ENCODE results near the gene TMCO2.

Gene TMCO2

GRCh38 chr1:40244138-40244744 is 3.5 kb upstream of the TMCO2 start:
- Histone ChIP-seq H3K36me3 (replicated peaks) (peaks cover 8% of the 10 kb centered on the region; the same call in 1 of the 2 replicates), H3K4me1 (no peaks in the 10 kb centered on the region; the same call in 1 of the 2 replicates), H3K9me3 (no peaks in the 10 kb centered on the region), H3K27me3 (ENCODE audit: low read depth) (no peaks in the 10 kb centered on the region), H3K4me3 (no peak overlapping the region)
- in situ Hi-C loops (cut with MboI; ENCODE audit: low sequenced_read_pairs) = no loop called here
- no peak for DNase-seq (ENCODE audit: low spot score in 2 of 2)

GRCh38 chr1:40245686-40246085 is 2.1 kb upstream of the TMCO2 start:
- H3K9me3 ChIP-seq = no peaks in the 10 kb centered on the region
- H3K4me3 ChIP-seq = no peak overlapping the region
- H3K36me3 ChIP-seq (replicated peaks) = no peaks in the 10 kb centered on the region
- no peak for DNase-seq (ENCODE audit: low spot score in 2 of 2)
- H3K4me1 ChIP-seq = no peaks in the 10 kb centered on the region; the same call in 1 of the 2 replicates
- no peaks in the 10 kb centered on the region for H3K27me3 ChIP-seq (ENCODE audit: low read depth)
- in situ Hi-C loops (cut with MboI; ENCODE audit: low sequenced_read_pairs) = no loop called here

GRCh38 chr1:40248412-40248811 is 675 bp downstream of the TMCO2 start:
- Histone ChIP-seq H3K4me1 (no peaks in the 10 kb centered on the region; the same call in 1 of the 2 replicates), H3K27me3 (ENCODE audit: low read depth) (no peaks in the 10 kb centered on the region), H3K4me3 (no peak overlapping the region), H3K36me3 (replicated peaks) (no peaks in the 10 kb centered on the region), H3K9me3 (no peaks in the 10 kb centered on the region)
- DNase-seq (ENCODE audit: low spot score in 2 of 2) = no peak
- in situ Hi-C loops (cut with MboI; ENCODE audit: low sequenced_read_pairs) = no loop called here

GRCh38 chr1:40251456-40251855 is 3.7 kb downstream of the TMCO2 start:
- H3K4me1 ChIP-seq = peaks cover 5% of the 10 kb centered on the region
- no peak overlapping the region for H3K4me3 ChIP-seq
- no peaks in the 10 kb centered on the region for H3K36me3 ChIP-seq (replicated peaks)
- no peaks in the 10 kb centered on the region for H3K27me3 ChIP-seq (ENCODE audit: low read depth)
- in situ Hi-C loops (cut with MboI; ENCODE audit: low sequenced_read_pairs) = no loop called here
- DNase-seq (ENCODE audit: low spot score in 2 of 2) = no peak
- no peaks in the 10 kb centered on the region for H3K9me3 ChIP-seq

GRCh38 chr1:40252601-40253000 is 4.9 kb downstream of the TMCO2 start:
- no peak for DNase-seq (ENCODE audit: low spot score in 2 of 2)
- in situ Hi-C loops (cut with MboI; ENCODE audit: low sequenced_read_pairs) = no loop called here
- H3K4me3 ChIP-seq = no peak overlapping the region

GRCh38 chr1:40255231-40255630 is 7.5 kb downstream of the TMCO2 start:
- DNase-seq (ENCODE audit: low spot score in 2 of 2) = no peak
- in situ Hi-C loops (cut with MboI; ENCODE audit: low sequenced_read_pairs) = no loop called here
- Histone ChIP-seq H3K9me3 (no peaks in the 10 kb centered on the region), H3K4me3 (no peak overlapping the region), H3K27me3 (ENCODE audit: low read depth) (no peaks in the 10 kb centered on the region), H3K36me3 (replicated peaks) (peaks cover 10% of the 10 kb centered on the region), H3K4me1 (peaks cover 11% of the 10 kb centered on the region)

More at GRCh38 chr1:40252601-40253000, 4.9 kb downstream of the TMCO2 start:
- no peaks in the 10 kb centered on the region for H3K36me3 ChIP-seq (replicated peaks)
- H3K9me3 ChIP-seq = no peaks in the 10 kb centered on the region
- H3K4me1 ChIP-seq = peaks cover 9% of the 10 kb centered on the region
- no peaks in the 10 kb centered on the region for H3K27me3 ChIP-seq (ENCODE audit: low read depth)

- in situ Hi-C loops (cut with MboI; ENCODE audit: low sequenced_read_pairs) = no loop called here
- Histone ChIP-seq H3K36me3 (replicated peaks) (peaks cover 23% of the 10 kb centered on the region), H3K27me3 (ENCODE audit: low read depth) (no peaks in the 10 kb centered on the region), H3K4me3 (peak overlapping the region; percentile 85), H3K9me3 (no peaks in the 10 kb centered on the region), H3K4me1 (peaks cover 19% of the 10 kb centered on the region)
- no peak for DNase-seq (ENCODE audit: low spot score in 2 of 2)
These were observed 8.8 kb downstream of the TMCO2 start for GRCh38 chr1:40256401-40257084.

- H3K36me3 ChIP-seq (replicated peaks) = peaks cover 31% of the 10 kb centered on the region
- peak in 1 of 2 experiments; percentile 7 for DNase-seq (ENCODE audit: low spot score in 2 of 2)
These were observed 9.6 kb downstream of the TMCO2 start for GRCh38 chr1:40257313-40257687.

GRCh38 chr1:40257688-40258444 is 10.1 kb downstream of the TMCO2 start, which contains the start of gene ZMPSTE24:
TSS of gene ZMPSTE24 (plus strand) at chr1:40258236. CDS start at chr1:40258272, 36 bp downstream.
- in situ Hi-C loops (cut with MboI; ENCODE audit: low sequenced_read_pairs) = no loop called here

More at GRCh38 chr1:40257313-40257687, 9.6 kb downstream of the TMCO2 start:
- in situ Hi-C loops (cut with MboI; ENCODE audit: low sequenced_read_pairs) = no loop called here
- Histone ChIP-seq H3K27me3 (ENCODE audit: low read depth) (no peaks in the 10 kb centered on the region), H3K4me3 (peak overlapping the region; percentile 85), H3K4me1 (peaks cover 19% of the 10 kb centered on the region), H3K9me3 (no peaks in the 10 kb centered on the region)

GRCh38 chr1:40258445-40258769 is 10.7 kb downstream of the TMCO2 start:
- Histone ChIP-seq H3K27me3 (ENCODE audit: low read depth) (no peaks in the 10 kb centered on the region), H3K4me3 (peak overlapping the region; percentile 85), H3K9me3 (no peaks in the 10 kb centered on the region), H3K4me1 (peaks cover 19% of the 10 kb centered on the region), H3K36me3 (replicated peaks) (peaks cover 42% of the 10 kb centered on the region)
- in situ Hi-C loops (cut with MboI; ENCODE audit: low sequenced_read_pairs) = no loop called here
- DNase-seq (ENCODE audit: low spot score in 2 of 2) = no peak

More at GRCh38 chr1:40257688-40258444, 10.1 kb downstream of the TMCO2 start, which contains the start of gene ZMPSTE24:
- H3K4me1 ChIP-seq = peaks cover 19% of the 10 kb centered on the region
- DNase-seq (ENCODE audit: low spot score in 2 of 2) = peak; percentile 97
- H3K36me3 ChIP-seq (replicated peaks) = peaks cover 36% of the 10 kb centered on the region
- peak within 1 kb of the TSS; percentile 85 for H3K4me3 ChIP-seq
- H3K27me3 ChIP-seq (ENCODE audit: low read depth) = no peaks in the 10 kb centered on the region
- no peaks in the 10 kb centered on the region for H3K9me3 ChIP-seq

GRCh38 chr1:40264354-40264781 is 16.6 kb downstream of the TMCO2 start:
- Histone ChIP-seq H3K9me3 (no peaks in the 10 kb centered on the region), H3K36me3 (replicated peaks) (peaks cover 75% of the 10 kb centered on the region), H3K27me3 (ENCODE audit: low read depth) (no peaks in the 10 kb centered on the region), H3K4me3 (no peak overlapping the region), H3K4me1 (peaks cover 10% of the 10 kb centered on the region)
- DNase-seq (ENCODE audit: low spot score in 2 of 2) = no peak
- in situ Hi-C loops (cut with MboI; ENCODE audit: low sequenced_read_pairs) = no loop called here

- Histone ChIP-seq H3K36me3 (replicated peaks) (peaks cover 79% of the 10 kb centered on the region), H3K4me3 (no peak overlapping the region), H3K9me3 (no peaks in the 10 kb centered on the region), H3K27me3 (ENCODE audit: low read depth) (no peaks in the 10 kb centered on the region), H3K4me1 (peaks cover 8% of the 10 kb centered on the region)
- no peak for DNase-seq (ENCODE audit: low spot score in 2 of 2)
- in situ Hi-C loops (cut with MboI; ENCODE audit: low sequenced_read_pairs) = no loop called here
These were observed 17.6 kb downstream of the TMCO2 start for GRCh38 chr1:40265298-40265697.

GRCh38 chr1:40265919-40266318 is 18.2 kb downstream of the TMCO2 start:
- Histone ChIP-seq H3K27me3 (ENCODE audit: low read depth) (no peaks in the 10 kb centered on the region), H3K4me1 (peaks cover 1% of the 10 kb centered on the region; the same call in 1 of the 2 replicates), H3K4me3 (no peak overlapping the region), H3K36me3 (replicated peaks) (peaks cover 79% of the 10 kb centered on the region), H3K9me3 (no peaks in the 10 kb centered on the region)
- no peak for DNase-seq (ENCODE audit: low spot score in 2 of 2)
- in situ Hi-C loops (cut with MboI; ENCODE audit: low sequenced_read_pairs) = no loop called here
